ENCODE data around the gene NUCB2.
"Not testable (repeated sequence)": the region's sequence is repeated elsewhere in the genome, so short reads cannot be mapped to it uniquely, and the experiment has no call there.

Gene NUCB2

GRCh38 chr11:17266781-17267180 lies 9.8 kb upstream of the NUCB2 start:
- TF ChIP-seq CTCF (IDR thresholded peaks at IDR 0.05; ENCODE audit: unreplicated experiment in 3 of 3), result no peak

GRCh38 chr11:17267576-17267975 lies 9.0 kb upstream of the NUCB2 start:
- no peaks in the 10 kb centered on the region for H3K9me3 Mint-ChIP-seq
- H3K4me1 Mint-ChIP-seq, result peaks cover 2% of the 10 kb centered on the region
- TF ChIP-seq CTCF (IDR thresholded peaks at IDR 0.05; ENCODE audit: unreplicated experiment in 3 of 3), result no peak
- H3K4me3 Mint-ChIP-seq, result no peak overlapping the region
- H3K27ac Mint-ChIP-seq, result no peak overlapping the region
- no peaks in the 10 kb centered on the region for H3K36me3 Mint-ChIP-seq (ENCODE audit: low read depth)
- H3K27me3 Mint-ChIP-seq (ENCODE audit: low read depth), result no peaks in the 10 kb centered on the region

More at GRCh38 chr11:17266781-17267180, 9.8 kb upstream of the NUCB2 start:
- Mint-ChIP-seq H3K9me3 (no peaks in the 10 kb centered on the region), H3K4me3 (no peak overlapping the region), H3K36me3 (ENCODE audit: low read depth) (no peaks in the 10 kb centered on the region), H3K27me3 (ENCODE audit: low read depth) (no peaks in the 10 kb centered on the region), H3K4me1 (no peaks in the 10 kb centered on the region), H3K27ac (no peak overlapping the region)

- H3K27me3 Mint-ChIP-seq (ENCODE audit: low read depth); H3K9me3 Mint-ChIP-seq; H3K27ac Mint-ChIP-seq; H3K4me3 Mint-ChIP-seq; H3K36me3 Mint-ChIP-seq (ENCODE audit: low read depth): not testable (repeated sequence)
- H3K4me1 Mint-ChIP-seq, result peaks cover 11% of the 10 kb centered on the region
These were observed 8.0 kb upstream of the NUCB2 start for GRCh38 chr11:17268500-17268899.

GRCh38 chr11:17268902-17269301 lies 7.6 kb upstream of the NUCB2 start:
- Mint-ChIP-seq H3K9me3 (no peaks in the 10 kb centered on the region), H3K27ac (no peak overlapping the region), H3K4me1 (peaks cover 11% of the 10 kb centered on the region), H3K36me3 (ENCODE audit: low read depth) (no peaks in the 10 kb centered on the region), H3K27me3 (ENCODE audit: low read depth) (no peaks in the 10 kb centered on the region), H3K4me3 (no peak overlapping the region)
- no peak for TF ChIP-seq CTCF (IDR thresholded peaks at IDR 0.05; ENCODE audit: unreplicated experiment in 3 of 3)

GRCh38 chr11:17272801-17273200 lies 3.7 kb upstream of the NUCB2 start:
- H3K4me3 Mint-ChIP-seq, result peak overlapping the region in 1 of 3 experiments; percentile 16
- no peaks in the 10 kb centered on the region for H3K9me3 Mint-ChIP-seq
- H3K4me1 Mint-ChIP-seq, result peaks cover 19% of the 10 kb centered on the region
- no peaks in the 10 kb centered on the region for H3K36me3 Mint-ChIP-seq (ENCODE audit: low read depth)
- TF ChIP-seq CTCF (IDR thresholded peaks at IDR 0.05; ENCODE audit: unreplicated experiment in 3 of 3), result no peak
- no peaks in the 10 kb centered on the region for H3K27me3 Mint-ChIP-seq (ENCODE audit: low read depth)
- H3K27ac Mint-ChIP-seq, result peak overlapping the region; percentile 27 to 82 (median 54)

GRCh38 chr11:17273211-17273610 lies 3.3 kb upstream of the NUCB2 start:
- Mint-ChIP-seq H3K4me1 (peaks cover 19% of the 10 kb centered on the region), H3K9me3 (no peaks in the 10 kb centered on the region), H3K27me3 (ENCODE audit: low read depth) (no peaks in the 10 kb centered on the region), H3K27ac (peak overlapping the region; percentile 27 to 82 (median 54)), H3K36me3 (ENCODE audit: low read depth) (no peaks in the 10 kb centered on the region), H3K4me3 (peak overlapping the region; percentile 11 to 39 (median 35))
- TF ChIP-seq CTCF (IDR thresholded peaks at IDR 0.05; ENCODE audit: unreplicated experiment in 3 of 3), result no peak

All from nephron (organoid).